GM23338 (cell line): Measurements from ENCODE around the gene MMADHC. TPM values are rescaled to one million over a fixed set of nuclear protein-coding genes. Genes with fewer than 3 reads are reported as not detected.

ENCODE experiments used
- ATAC-seq: fragments of 200-7000 bp; cut with Tn5 transposase; 3 replicates; pipeline ENCODE4 v1.9.1; 2020
- DNase-seq: peaks from one replicate; pipeline ENCODE4 v3.0.0-alpha.2; 2015; ENCODE audit warnings: low spot score
- H2AFZ ChIP-seq: fragments of 200-600 bp; sonication (generic); 2 replicates; pipeline ENCODE4 v1.8.0; 2016; ENCODE audit warnings: antibody characterized with exemption, mild to moderate bottlenecking, moderate library complexity
- H3F3A ChIP-seq: fragments of 200-600 bp; sonication (generic); replicated peaks from 2 replicates; pipeline ENCODE4 v1.8.0; 2017; ENCODE audit warnings: antibody characterized with exemption, mixed run types, low read depth
- H3K27ac ChIP-seq: fragments of 200-600 bp; sonication (generic); 2 replicates; pipeline ENCODE4 v1.6.1; 2016; ENCODE audit warnings: low read depth
- H3K27me3 ChIP-seq: fragments of 200-600 bp; sonication (generic); 2 replicates; pipeline ENCODE4 v1.8.0; 2016; ENCODE audit warnings: mild to moderate bottlenecking, mixed run types, moderate library complexity; ENCODE audit not compliant: insufficient read depth
- H3K36me3 ChIP-seq: fragments of 200-600 bp; sonication (generic); 2 replicates; pipeline ENCODE4 v1.8.0; 2016; ENCODE audit warnings: mild to moderate bottlenecking; ENCODE audit not compliant: insufficient read depth
- H3K4me1 ChIP-seq: fragments of 200-600 bp; sonication (generic); 2 replicates; pipeline ENCODE4 v1.8.0; 2016; ENCODE audit warnings: mild to moderate bottlenecking, moderate library complexity; ENCODE audit not compliant: insufficient read depth
- H3K4me2 ChIP-seq: fragments of 200-600 bp; sonication (generic); 2 replicates; pipeline ENCODE4 v1.7.1; 2017; ENCODE audit warnings: mixed run types
- H3K4me3 ChIP-seq: fragments of 200-600 bp; sonication (generic); 2 replicates; pipeline ENCODE4 v1.6.1; 2016; ENCODE audit warnings: mixed run types
- H3K79me2 ChIP-seq: fragments of 200-600 bp; sonication (generic); replicated peaks from 2 replicates; pipeline ENCODE4 v1.8.0; 2017; ENCODE audit warnings: mild to moderate bottlenecking; ENCODE audit not compliant: insufficient read depth
- H3K9me2 ChIP-seq: fragments of 200-600 bp; sonication (generic); 2 replicates; pipeline ENCODE4 v1.8.0; 2017; ENCODE audit not compliant: insufficient read depth
- H4K20me1 ChIP-seq: fragments of 200-600 bp; sonication (generic); replicated peaks from 2 replicates; pipeline ENCODE4 v1.8.0; 2017; ENCODE audit warnings: mild to moderate bottlenecking; ENCODE audit not compliant: insufficient read depth
- H3K27ac Mint-ChIP-seq: 2 replicates; pipeline ENCODE4 v1.8.0; 2020; ENCODE audit warnings: inconsistent platforms, mild to moderate bottlenecking, moderate library complexity, mixed read lengths
- H3K27me3 Mint-ChIP-seq: 3 replicates; pipeline ENCODE4 v1.8.0; 2022; ENCODE audit warnings: low read depth, mild to moderate bottlenecking, moderate library complexity, mixed read lengths, inconsistent platforms; ENCODE audit not compliant: insufficient read depth, poor library complexity
- H3K36me3 Mint-ChIP-seq: 3 replicates; pipeline ENCODE4 v1.8.0; 2021; ENCODE audit warnings: low read depth, mild to moderate bottlenecking, inconsistent platforms, moderate library complexity, mixed read lengths
- H3K4me1 Mint-ChIP-seq: 3 replicates; pipeline ENCODE4 v1.8.0; 2020; ENCODE audit warnings: mild to moderate bottlenecking, inconsistent platforms, mixed read lengths
- H3K4me3 Mint-ChIP-seq: 3 replicates; pipeline ENCODE4 v1.8.0; 2021; ENCODE audit warnings: moderate library complexity, mild to moderate bottlenecking, inconsistent platforms, mixed read lengths
- H3K9me3 Mint-ChIP-seq: 3 replicates; pipeline ENCODE4 v1.8.0; 2020; ENCODE audit warnings: moderate library complexity, mild to moderate bottlenecking, inconsistent platforms, mixed read lengths
- CTCF ChIP-seq, 2 experiments: fragments of 200-600 bp in 1 of 2; sonication (generic) in 1 of 2; conservative IDR thresholded peaks; 2 replicates each; pipeline versions ENCODE4 v1.5.1 to v1.6.1; 2016 to 2017; ENCODE audit warnings: antibody characterized with exemption in 2 of 2, low read depth in 2 of 2, mild to moderate bottlenecking in 2 of 2, moderate library complexity in 1 of 2
- ETS1 ChIP-seq: IDR thresholded peaks from 2 replicates; pipeline ENCODE4 v1.6.1; 2016; ENCODE audit warnings: antibody characterized with exemption
- EZH2 ChIP-seq: fragments of 200-600 bp; sonication (generic); IDR thresholded peaks from one replicate; pipeline ENCODE4 v1.8.0; 2017; ENCODE audit warnings: antibody characterized with exemption, mild to moderate bottlenecking, low read depth; ENCODE audit not compliant: unreplicated experiment
- EZH2phosphoT487 ChIP-seq: fragments of 200-600 bp; sonication (generic); IDR thresholded peaks from one replicate; pipeline ENCODE4 v1.8.1; 2018; ENCODE audit warnings: antibody characterized with exemption; ENCODE audit not compliant: unreplicated experiment
- JUNB ChIP-seq: IDR thresholded peaks from one replicate; pipeline ENCODE4 v1.6.1; 2016; ENCODE audit warnings: antibody characterized with exemption; ENCODE audit not compliant: unreplicated experiment
- NANOG ChIP-seq: IDR thresholded peaks from 2 replicates; pipeline ENCODE4 v1.6.1; 2016; ENCODE audit warnings: antibody characterized with exemption, borderline replicate concordance
- POLR2AphosphoS5 ChIP-seq: IDR thresholded peaks from 2 replicates; pipeline ENCODE4 v1.6.1; 2016; ENCODE audit warnings: antibody characterized with exemption, low read depth
- REST ChIP-seq: IDR thresholded peaks from one replicate; pipeline ENCODE4 v1.6.1; 2018; ENCODE audit warnings: antibody characterized with exemption; ENCODE audit not compliant: unreplicated experiment
- ZNF114 ChIP-seq: fragments of 250-450 bp; sonication (Bioruptor Pico); IDR thresholded peaks from 2 replicates; pipeline ENCODE4 v1.5.0; 2020; ENCODE audit warnings: mild to moderate bottlenecking, moderate library complexity
- polyA plus RNA-seq: library from polyadenylated mRNA; unstranded; fragments of >200 nt; fragmentation: Nextera tagmentation; extraction: Ambion mirVana; gene quantifications from 2 replicates; pipeline ENCODE4 v1.2.1, GENCODE V29; 2016
- total RNA-seq: library from RNA; depleted of rRNA; stranded (reverse); fragments of >200 nt; shearing (Covaris generic); gene quantifications from 2 replicates; pipeline ENCODE4 v1.2.3, GENCODE V29; 2014

MMADHC gene
- total and polyA plus RNA-seq, 2 experiments from 2014 or later: 135 to 163 TPM

GRCh38 chr2:149616681-149617456, 29.3 kb upstream of the MMADHC start:
- H3K27ac ChIP-seq: no peak overlapping the region
- no peaks in the 10 kb centered on the region for H3K9me2 ChIP-seq
- no peak overlapping the region for H3K4me2 ChIP-seq
- no peaks in the 10 kb centered on the region for H3F3A ChIP-seq
- Mint-ChIP-seq H3K27me3 (no peaks in the 10 kb centered on the region), H3K9me3 (no peaks in the 10 kb centered on the region), H3K27ac (no peak overlapping the region), H3K4me1 (peaks cover 4% of the 10 kb centered on the region; the same call in 2 of the 3 replicates), H3K4me3 (no peak overlapping the region), H3K36me3 (no peaks in the 10 kb centered on the region)
- no peak overlapping the region for H2AFZ ChIP-seq
- no peak for DNase-seq
- ATAC-seq: no peak
- H3K36me3 ChIP-seq: no peaks in the 10 kb centered on the region
- no peaks in the 10 kb centered on the region for H3K79me2 ChIP-seq
- no peaks in the 10 kb centered on the region for H3K27me3 ChIP-seq
- no peak overlapping the region for H3K4me3 ChIP-seq
- no peak for TF ChIP-seq CTCF (conservative IDR thresholded peaks at IDR 0.05; ENCODE audit: low read depth in 2 of 2)
- no peak for TF ChIP-seq POLR2AphosphoS5
- no peak for TF ChIP-seq ETS1
- no peaks in the 10 kb centered on the region for H4K20me1 ChIP-seq
- no peaks in the 10 kb centered on the region for H3K4me1 ChIP-seq

GRCh38 chr2:149613704-149614103, 26.1 kb upstream of the MMADHC start:
- H3K4me3 ChIP-seq: no peak overlapping the region
- H3K27ac ChIP-seq: no peak overlapping the region
- H3K9me2 ChIP-seq: no peaks in the 10 kb centered on the region
- ATAC-seq (no peak), DNase-seq (no peak)
- no peaks in the 10 kb centered on the region for H3K36me3 ChIP-seq
- H3K79me2 ChIP-seq: no peaks in the 10 kb centered on the region
- no peaks in the 10 kb centered on the region for H3F3A ChIP-seq
- no peaks in the 10 kb centered on the region for H3K4me1 ChIP-seq
- Mint-ChIP-seq H3K27me3 (no peaks in the 10 kb centered on the region), H3K9me3 (no peaks in the 10 kb centered on the region), H3K4me3 (no peak overlapping the region), H3K27ac (no peak overlapping the region; the same call in 1 of the 2 replicates), H3K4me1 (peaks cover 4% of the 10 kb centered on the region; the same call in 2 of the 3 replicates), H3K36me3 (no peaks in the 10 kb centered on the region)
- no peak overlapping the region for H2AFZ ChIP-seq
- no peak overlapping the region for H3K4me2 ChIP-seq
- H4K20me1 ChIP-seq: no peaks in the 10 kb centered on the region
- no peaks in the 10 kb centered on the region for H3K27me3 ChIP-seq
- no peak for TF ChIP-seq JUNB
- no peak for TF ChIP-seq EZH2
- TF ChIP-seq REST: no peak
- no peak for TF ChIP-seq ZNF114
- TF ChIP-seq NANOG: no peak
- TF ChIP-seq EZH2phosphoT487: no peak
- no peak for TF ChIP-seq POLR2AphosphoS5
